ENCODE results near the gene SUN1.
"Not testable (repeated sequence)": the region's sequence is repeated elsewhere in the genome, so short reads cannot be mapped to it uniquely, and the experiment has no call there.

SUN1 gene

DNA sequence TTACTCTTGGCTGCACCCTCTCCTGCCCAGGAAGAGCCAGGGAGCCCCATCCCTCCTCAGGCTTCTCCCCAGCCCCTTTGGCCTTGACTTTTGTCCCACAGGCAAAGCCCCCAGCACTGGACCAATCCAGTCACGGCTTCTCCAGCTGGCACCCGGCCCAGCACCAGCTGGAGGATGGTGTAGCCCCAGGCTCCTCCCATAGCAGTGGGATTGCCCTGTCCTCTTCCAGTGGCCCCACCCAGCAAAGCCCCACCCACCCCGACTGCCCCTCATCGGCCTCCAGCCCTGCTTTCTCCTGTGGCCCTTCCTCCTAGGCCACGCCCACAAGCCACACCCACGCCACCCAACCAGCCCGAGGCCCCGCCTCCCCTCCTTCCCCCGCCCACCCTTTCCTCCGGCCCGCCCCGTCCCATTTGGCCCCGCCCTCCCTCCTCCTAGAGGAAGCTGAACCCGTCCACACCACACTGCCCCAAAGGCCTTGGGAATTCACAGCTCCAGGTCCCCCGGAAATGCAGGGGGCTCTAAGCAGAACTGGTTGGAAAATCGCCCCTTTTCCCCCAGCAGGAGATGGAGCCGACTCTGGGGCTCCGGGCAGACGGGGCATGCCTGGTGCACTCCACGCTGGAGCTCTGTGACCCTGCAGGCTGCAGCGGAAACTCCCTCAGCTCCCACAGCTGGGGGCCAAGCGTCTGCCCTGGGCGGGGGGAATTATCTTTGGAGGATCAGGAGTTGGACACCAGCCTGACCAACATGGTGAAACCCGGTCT is 69.3 kb downstream of the SUN1 start:
- Histone ChIP-seq H3K27me3 (ENCODE audit: control insufficient read depth, insufficient read depth, low read length) (peaks cover 21% of the 10 kb centered on the region), H3K4me1 (ENCODE audit: control insufficient read depth, insufficient read depth, low read length) (peaks cover 8% of the 10 kb centered on the region; the same call in 1 of the 2 replicates), H3K4me3 (ENCODE audit: low read depth, low read length) (peak overlapping the region; percentile 43), H3K9ac (ENCODE audit: low read length) (no peak overlapping the region), H3K36me3 (ENCODE audit: control insufficient read depth, insufficient read depth, low read length) (peaks cover 15% of the 10 kb centered on the region), H3K9me3 (ENCODE audit: control insufficient read depth, insufficient read depth, low read depth, low read length) (no peaks in the 10 kb centered on the region), H3K27ac (ENCODE audit: low read depth, low read length) (no peak overlapping the region)

DNA sequence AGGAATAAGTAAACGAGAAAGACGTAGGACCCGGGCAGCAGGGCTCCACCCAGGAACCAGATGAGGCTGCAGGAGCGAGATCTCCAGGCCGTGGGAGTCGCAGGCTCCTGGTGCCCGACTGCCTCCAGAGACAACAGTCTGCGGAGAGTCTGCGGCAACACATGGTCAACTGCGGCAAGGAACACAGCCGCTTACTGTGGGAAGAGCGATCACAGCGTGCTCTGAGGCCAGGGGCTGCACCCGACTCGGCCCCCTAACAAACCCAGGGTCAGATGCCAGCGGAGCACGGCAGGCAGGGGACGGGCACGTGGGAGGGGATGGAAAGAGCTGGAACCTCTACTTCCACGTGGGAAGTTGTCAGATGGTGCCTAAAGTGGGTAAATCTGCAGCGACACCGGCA is 70.7 kb downstream of the SUN1 start:
- H3K27me3 ChIP-seq (ENCODE audit: control insufficient read depth, insufficient read depth, low read length), result peaks cover 35% of the 10 kb centered on the region
- no peak overlapping the region for H3K4me3 ChIP-seq (ENCODE audit: low read depth, low read length)
- H3K27ac ChIP-seq (ENCODE audit: low read depth, low read length), result no peak overlapping the region
- peaks cover 3% of the 10 kb centered on the region; the same call in 1 of the 2 replicates for H3K36me3 ChIP-seq (ENCODE audit: control insufficient read depth, insufficient read depth, low read length)
- H3K4me1 ChIP-seq (ENCODE audit: control insufficient read depth, insufficient read depth, low read length), result peaks cover 8% of the 10 kb centered on the region; the same call in 1 of the 2 replicates
- H3K9ac ChIP-seq (ENCODE audit: low read length), result no peak overlapping the region
- no peaks in the 10 kb centered on the region for H3K9me3 ChIP-seq (ENCODE audit: control insufficient read depth, insufficient read depth, low read depth, low read length)

DNA sequence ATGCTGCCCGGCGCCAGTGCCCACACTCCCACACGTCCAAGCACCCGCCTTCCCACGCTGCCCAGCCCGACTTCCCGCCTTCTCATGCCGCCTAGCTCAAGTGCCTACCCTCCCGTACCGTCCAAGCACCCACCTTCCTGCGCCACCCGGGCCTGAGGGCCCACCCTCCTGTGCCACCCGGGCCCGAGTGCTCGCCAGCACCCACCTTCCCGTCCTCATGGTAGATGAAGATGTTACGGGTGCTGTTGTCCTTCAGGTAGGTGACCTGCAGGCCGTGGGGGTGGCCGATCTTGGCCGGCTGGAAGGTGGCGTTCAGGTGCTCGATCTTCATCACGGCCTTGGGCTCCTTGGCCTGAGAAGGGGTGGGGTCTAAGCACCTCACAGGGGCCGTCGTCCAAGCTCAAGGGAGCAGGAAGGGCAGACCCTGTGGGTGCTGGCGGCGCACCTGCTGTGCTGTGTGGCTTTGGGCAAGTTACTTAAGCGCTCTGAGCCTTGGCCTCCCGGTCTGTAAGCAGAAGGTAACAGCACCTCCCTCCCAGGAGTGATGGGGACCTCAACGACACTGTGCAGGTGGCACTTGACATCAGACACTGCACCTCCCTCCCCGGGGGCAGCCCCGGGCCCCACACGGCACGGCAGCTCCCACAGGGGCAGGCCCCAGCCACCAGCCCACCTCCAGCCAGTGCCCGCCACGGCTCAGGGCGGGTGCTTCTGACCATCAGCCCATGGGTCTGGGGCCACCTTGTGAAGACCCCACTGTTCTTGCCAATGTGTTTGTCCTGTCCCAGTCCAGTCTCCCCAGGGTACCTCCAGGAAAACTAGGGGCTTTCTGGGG is 71.9 kb downstream of the SUN1 start:
- peaks cover 6% of the 10 kb centered on the region; the same call in 1 of the 2 replicates for H3K4me1 ChIP-seq (ENCODE audit: control insufficient read depth, insufficient read depth, low read length)
- no peaks in the 10 kb centered on the region for H3K36me3 ChIP-seq (ENCODE audit: control insufficient read depth, insufficient read depth, low read length)
- H3K4me3 ChIP-seq (ENCODE audit: low read depth, low read length), result no peak overlapping the region
- no peak overlapping the region for H3K9ac ChIP-seq (ENCODE audit: low read length)
- no peak overlapping the region for H3K27ac ChIP-seq (ENCODE audit: low read depth, low read length)
- H3K27me3 ChIP-seq (ENCODE audit: control insufficient read depth, insufficient read depth, low read length), result peaks cover 42% of the 10 kb centered on the region
- no peaks in the 10 kb centered on the region for H3K9me3 ChIP-seq (ENCODE audit: control insufficient read depth, insufficient read depth, low read depth, low read length)

DNA sequence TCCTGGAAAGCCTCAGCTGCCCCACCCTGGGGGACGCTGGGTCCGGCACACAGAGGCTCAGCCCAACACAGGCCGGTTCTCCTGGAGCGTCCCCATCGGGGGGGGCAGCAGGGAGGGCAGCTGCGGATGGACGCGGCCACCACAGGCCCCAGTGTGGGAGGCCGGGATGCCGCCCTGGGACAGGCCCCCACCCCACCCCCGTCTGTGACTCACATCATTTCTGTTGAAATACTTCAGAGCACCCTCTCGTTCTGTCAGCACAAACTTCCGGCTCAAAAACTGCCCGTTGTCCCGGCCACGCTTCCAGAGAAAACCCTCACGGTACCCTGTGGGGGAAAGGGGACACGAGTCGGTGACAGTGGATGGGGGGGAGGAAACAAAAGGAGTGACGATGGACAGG is 72.6 kb downstream of the SUN1 start:
- peaks cover 9% of the 10 kb centered on the region; the same call in 1 of the 2 replicates for H3K4me1 ChIP-seq (ENCODE audit: control insufficient read depth, insufficient read depth, low read length)
- H3K9me3 ChIP-seq (ENCODE audit: control insufficient read depth, insufficient read depth, low read depth, low read length), result no peaks in the 10 kb centered on the region
- H3K36me3 ChIP-seq (ENCODE audit: control insufficient read depth, insufficient read depth, low read length), result no peaks in the 10 kb centered on the region
- peaks cover 49% of the 10 kb centered on the region for H3K27me3 ChIP-seq (ENCODE audit: control insufficient read depth, insufficient read depth, low read length)
- H3K9ac ChIP-seq (ENCODE audit: low read length), result no peak overlapping the region
- no peak overlapping the region for H3K27ac ChIP-seq (ENCODE audit: low read depth, low read length)
- H3K4me3 ChIP-seq (ENCODE audit: low read depth, low read length), result no peak overlapping the region

DNA sequence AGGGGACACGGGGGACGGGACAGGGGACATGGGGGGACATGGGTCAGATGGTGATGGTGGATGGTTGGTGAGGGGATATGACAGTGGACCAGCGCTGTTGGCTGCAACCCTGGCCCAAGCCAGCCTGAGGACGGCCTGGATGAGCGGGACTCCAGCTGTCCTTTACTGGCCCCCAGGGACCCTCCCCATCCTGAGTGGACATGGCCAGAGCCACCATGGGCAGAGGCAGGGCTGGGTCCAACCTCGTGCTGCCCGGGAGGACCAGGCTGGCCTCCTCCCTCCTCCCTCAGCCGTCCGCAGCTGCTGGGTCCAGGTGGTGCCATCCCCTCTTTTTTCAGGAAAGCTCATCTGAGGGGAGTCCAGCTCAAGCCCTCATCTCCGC is 74.5 kb downstream of the SUN1 start:
- H3K9me3 ChIP-seq (ENCODE audit: control insufficient read depth, insufficient read depth, low read depth, low read length), result no peaks in the 10 kb centered on the region
- H3K4me3 ChIP-seq (ENCODE audit: low read depth, low read length), result no peak overlapping the region
- H3K36me3 ChIP-seq (ENCODE audit: control insufficient read depth, insufficient read depth, low read length), result no peaks in the 10 kb centered on the region
- H3K9ac ChIP-seq (ENCODE audit: low read length), result no peak overlapping the region
- no peak overlapping the region for H3K27ac ChIP-seq (ENCODE audit: low read depth, low read length)
- peaks cover 54% of the 10 kb centered on the region for H3K27me3 ChIP-seq (ENCODE audit: control insufficient read depth, insufficient read depth, low read length)
- H3K4me1 ChIP-seq (ENCODE audit: control insufficient read depth, insufficient read depth, low read length), result peaks cover 11% of the 10 kb centered on the region

DNA sequence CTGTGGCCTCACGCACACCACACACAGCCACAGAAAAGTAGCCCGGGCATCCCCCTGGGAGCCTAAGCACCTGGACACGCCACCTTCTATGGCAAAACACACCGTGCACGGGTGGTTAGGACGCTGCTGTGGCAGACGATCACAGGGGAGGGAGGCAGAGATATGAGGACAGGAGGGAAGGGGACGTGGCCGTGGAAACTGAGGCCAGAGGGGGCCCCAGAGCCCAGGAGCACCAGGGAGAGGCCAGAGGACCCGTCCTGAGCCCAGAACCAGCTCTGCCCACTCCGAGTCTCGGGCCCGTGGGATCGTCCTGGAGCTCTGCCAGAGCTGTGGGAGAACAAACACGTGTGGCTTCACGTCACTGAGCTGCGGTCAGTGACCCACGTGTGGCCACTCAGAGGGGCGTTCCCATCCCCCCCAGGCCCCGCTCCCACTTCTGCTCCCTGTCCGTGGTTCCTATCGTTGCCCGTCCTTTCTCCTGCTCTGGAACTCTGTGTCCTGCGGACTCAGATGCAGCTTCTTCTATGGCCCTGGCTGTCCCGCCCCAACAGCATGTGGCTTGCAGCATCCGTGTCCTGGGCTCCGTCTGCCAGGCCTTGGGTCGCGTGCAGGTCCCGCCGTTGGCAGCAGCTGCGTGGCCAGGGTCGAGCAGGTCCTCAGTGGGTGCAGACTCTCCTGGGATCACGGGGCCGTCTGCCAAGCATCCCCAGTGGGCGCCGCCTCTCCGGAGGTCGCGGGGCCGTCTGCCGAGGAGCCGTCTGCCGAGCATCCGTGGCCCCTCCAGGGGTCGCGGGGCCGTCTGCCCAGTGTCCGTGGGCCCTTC is 75.1 kb downstream of the SUN1 start:
- Histone ChIP-seq H3K36me3 (ENCODE audit: control insufficient read depth, insufficient read depth, low read length) (no peaks in the 10 kb centered on the region), H3K4me1 (ENCODE audit: control insufficient read depth, insufficient read depth, low read length) (peaks cover 11% of the 10 kb centered on the region), H3K27me3 (ENCODE audit: control insufficient read depth, insufficient read depth, low read length) (peaks cover 54% of the 10 kb centered on the region), H3K9me3 (ENCODE audit: control insufficient read depth, insufficient read depth, low read depth, low read length) (no peaks in the 10 kb centered on the region), H3K27ac (ENCODE audit: low read depth, low read length) (no peak overlapping the region), H3K9ac (ENCODE audit: low read length) (no peak overlapping the region), H3K4me3 (ENCODE audit: low read depth, low read length) (no peak overlapping the region)

DNA sequence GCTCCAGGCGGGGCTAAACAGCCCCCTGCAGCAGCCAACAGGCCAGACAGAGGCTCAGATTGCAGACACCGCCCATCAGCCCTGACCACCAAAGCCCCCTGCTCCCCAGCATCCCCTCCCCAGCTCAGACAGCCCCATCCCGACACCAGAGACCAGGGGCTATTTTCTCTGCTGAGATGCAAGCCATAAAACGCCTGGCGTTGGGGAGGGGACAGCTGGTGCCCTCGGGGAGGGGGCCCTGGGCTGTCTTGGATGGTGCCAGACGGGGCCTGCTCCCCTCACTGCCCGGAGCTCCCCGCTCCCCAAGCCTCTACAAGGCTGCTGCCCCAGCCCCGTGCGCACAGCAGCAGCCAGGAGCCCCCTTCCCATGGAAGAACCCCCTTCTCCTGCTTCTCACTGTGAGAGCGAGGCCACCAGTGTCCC is 75.9 kb downstream of the SUN1 start:
- Histone ChIP-seq H3K36me3 (ENCODE audit: control insufficient read depth, insufficient read depth, low read length) (no peaks in the 10 kb centered on the region), H3K9ac (ENCODE audit: low read length) (peak overlapping the region; percentile 23), H3K9me3 (ENCODE audit: control insufficient read depth, insufficient read depth, low read depth, low read length) (no peaks in the 10 kb centered on the region), H3K4me3 (ENCODE audit: low read depth, low read length) (peak overlapping the region; percentile 48; the same call in 1 of the 2 replicates), H3K4me1 (ENCODE audit: control insufficient read depth, insufficient read depth, low read length) (peaks cover 11% of the 10 kb centered on the region), H3K27me3 (ENCODE audit: control insufficient read depth, insufficient read depth, low read length) (peaks cover 54% of the 10 kb centered on the region), H3K27ac (ENCODE audit: low read depth, low read length) (no peak overlapping the region)

DNA sequence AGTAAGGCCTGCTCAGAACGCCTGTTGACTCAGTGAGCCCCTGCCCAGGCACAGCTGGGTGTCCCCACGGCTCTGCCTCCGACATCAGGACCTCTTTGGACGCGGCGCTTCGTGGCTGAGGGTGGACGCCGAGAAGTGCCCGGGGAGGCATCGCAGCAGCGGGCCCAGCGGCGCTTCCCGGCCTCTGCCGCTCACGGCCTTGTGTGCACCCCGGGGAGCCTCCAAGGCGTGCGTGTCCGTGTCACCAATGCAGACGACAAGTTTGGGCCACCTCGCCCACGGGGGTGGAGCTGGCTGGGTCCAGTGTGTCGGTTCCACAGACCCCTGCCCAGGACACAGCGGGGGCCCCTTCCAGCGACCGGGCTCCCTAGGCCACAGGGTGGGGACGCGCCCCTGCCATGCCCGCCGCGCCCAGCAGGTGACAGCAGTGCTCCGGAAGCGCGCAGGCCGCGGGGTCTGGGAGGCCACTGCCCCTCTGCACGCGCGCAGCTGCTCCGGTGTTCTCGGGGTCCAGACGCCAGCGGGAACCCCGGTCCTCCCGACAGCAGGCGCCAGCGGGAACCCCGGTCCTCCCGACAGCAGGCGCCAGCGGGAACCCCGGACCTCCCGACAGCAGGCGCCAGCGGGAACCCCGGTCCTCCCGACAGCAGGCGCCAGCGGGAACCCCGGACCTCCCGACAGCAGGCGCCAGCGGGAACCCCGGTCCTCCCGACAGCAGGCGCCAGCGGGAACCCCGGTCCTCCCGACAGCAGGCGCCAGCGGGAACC is 76.5 kb downstream of the SUN1 start:
- peaks cover 53% of the 10 kb centered on the region for H3K27me3 ChIP-seq (ENCODE audit: control insufficient read depth, insufficient read depth, low read length)
- H3K36me3 ChIP-seq (ENCODE audit: control insufficient read depth, insufficient read depth, low read length); H3K9me3 ChIP-seq (ENCODE audit: control insufficient read depth, insufficient read depth, low read depth, low read length); H3K27ac ChIP-seq (ENCODE audit: low read depth, low read length): not testable (repeated sequence)
- peak overlapping the region; percentile 48 for H3K4me3 ChIP-seq (ENCODE audit: low read depth, low read length)
- H3K4me1 ChIP-seq (ENCODE audit: control insufficient read depth, insufficient read depth, low read length), result peaks cover 11% of the 10 kb centered on the region
- peak overlapping the region; percentile 23 for H3K9ac ChIP-seq (ENCODE audit: low read length)

DNA sequence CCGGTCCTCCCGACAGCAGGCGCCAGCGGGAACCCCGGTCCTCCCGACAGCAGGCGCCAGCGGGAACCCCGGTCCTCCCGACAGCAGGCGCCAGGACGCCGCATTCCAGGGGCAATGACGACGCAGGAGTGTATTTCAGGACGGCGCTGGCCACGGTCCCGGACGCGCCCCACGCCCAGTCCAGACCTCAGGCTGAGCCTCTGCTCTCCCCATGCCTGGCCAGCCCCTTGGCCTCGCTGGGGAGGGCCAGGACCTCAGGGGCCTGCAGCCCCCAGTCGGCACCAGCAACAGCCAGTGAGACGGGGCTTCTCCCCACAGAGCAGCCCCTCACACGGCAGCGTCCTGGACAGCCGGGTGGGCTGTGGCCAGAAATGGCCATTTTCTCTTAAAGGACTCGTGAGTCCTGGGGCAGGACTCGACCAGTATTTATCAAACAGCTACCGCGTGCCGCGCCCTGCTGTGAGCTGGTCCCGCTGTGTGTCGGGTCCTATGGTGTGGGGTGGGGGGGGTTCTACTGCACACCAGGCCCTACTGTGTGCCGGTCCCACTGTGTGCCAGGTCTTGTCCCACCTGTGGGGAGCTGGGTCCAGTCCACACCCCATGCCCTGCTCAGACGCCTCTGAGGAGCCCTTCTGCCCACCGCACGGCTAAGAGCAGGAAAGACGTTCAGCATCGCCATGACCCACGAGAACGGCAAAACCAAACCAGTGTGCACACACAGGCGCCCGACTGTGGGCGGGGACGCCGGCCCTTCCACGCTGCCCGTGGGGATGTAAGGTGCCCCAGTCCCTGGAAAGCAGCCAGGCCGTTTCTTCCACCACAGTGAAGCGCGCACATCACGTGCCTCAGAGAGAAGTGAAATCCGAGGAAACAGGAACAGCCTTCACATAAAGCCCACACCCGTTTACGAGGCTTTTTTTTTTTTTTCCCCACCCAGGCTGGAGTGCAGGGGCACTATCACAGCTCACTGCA is 77.4 kb downstream of the SUN1 start:
- 0 out of 2 replicates have a peak overlapping the region, but pooled peaks have one; percentile 4 for H3K4me3 ChIP-seq (ENCODE audit: low read depth, low read length)
- no peaks in the 10 kb centered on the region for H3K9me3 ChIP-seq (ENCODE audit: control insufficient read depth, insufficient read depth, low read depth, low read length)
- no peaks in the 10 kb centered on the region for H3K36me3 ChIP-seq (ENCODE audit: control insufficient read depth, insufficient read depth, low read length)
- no peak overlapping the region for H3K9ac ChIP-seq (ENCODE audit: low read length)
- H3K4me1 ChIP-seq (ENCODE audit: control insufficient read depth, insufficient read depth, low read length), result peaks cover 11% of the 10 kb centered on the region
- H3K27me3 ChIP-seq (ENCODE audit: control insufficient read depth, insufficient read depth, low read length), result peaks cover 45% of the 10 kb centered on the region
- H3K27ac ChIP-seq (ENCODE audit: low read depth, low read length), result no peak overlapping the region
